MM.1S (cell line): ENCODE measurements around the gene HPCAL1.

ENCODE experiments used
- DNase-seq: peaks from one replicate; pipeline ENCODE4 v3.0.0-alpha.2; 2015
- H2AFZ ChIP-seq: fragments of 300-600 bp; sonication (generic); 2 replicates; pipeline ENCODE4 v1.6.0; 2016; ENCODE audit warnings: antibody characterized with exemption, low read length
- H3F3A ChIP-seq: fragments of 300-600 bp; sonication (generic); 2 replicates; pipeline ENCODE4 v1.6.1; 2016; ENCODE audit warnings: mild to moderate bottlenecking, antibody characterized with exemption, low read length, moderate library complexity, mixed read lengths; ENCODE audit not compliant: insufficient read depth
- H3K27ac ChIP-seq: fragments of 300-600 bp; sonication (generic); 2 replicates; pipeline ENCODE4 v1.5.1; 2016; ENCODE audit warnings: mild to moderate bottlenecking, low read length
- H3K27me3 ChIP-seq: fragments of 300-600 bp; sonication (generic); replicated peaks from 2 replicates; pipeline ENCODE4 v1.6.0; 2016; ENCODE audit warnings: low read length; ENCODE audit not compliant: insufficient read depth
- H3K36me3 ChIP-seq: fragments of 300-600 bp; sonication (generic); replicated peaks from 2 replicates; pipeline ENCODE4 v1.6.1; 2016; ENCODE audit warnings: mild to moderate bottlenecking, low read length, mixed read lengths; ENCODE audit not compliant: insufficient read depth
- H3K4me1 ChIP-seq: fragments of 300-600 bp; sonication (generic); 2 replicates; pipeline ENCODE4 v1.6.1; 2016; ENCODE audit warnings: low read length, mixed read lengths
- H3K4me2 ChIP-seq: fragments of 300-600 bp; sonication (generic); 2 replicates; pipeline ENCODE4 v1.6.0; 2016; ENCODE audit warnings: low read depth, low read length
- H3K4me3 ChIP-seq: fragments of 300-600 bp; sonication (generic); 2 replicates; pipeline ENCODE4 v1.5.1; 2016; ENCODE audit warnings: low read length, mixed read lengths
- H3K79me2 ChIP-seq: fragments of 300-600 bp; sonication (generic); 2 replicates; pipeline ENCODE4 v1.6.1; 2016; ENCODE audit warnings: mixed run types, low read length, mixed read lengths
- H3K9ac ChIP-seq: fragments of 300-600 bp; sonication (generic); 2 replicates; pipeline ENCODE4 v1.6.1; 2016; ENCODE audit warnings: low read length, mixed read lengths
- H3K9me2 ChIP-seq: fragments of 300-600 bp; sonication (generic); replicated peaks from 2 replicates; pipeline ENCODE4 v1.6.1; 2016; ENCODE audit warnings: mild to moderate bottlenecking, low read length, mixed read lengths; ENCODE audit not compliant: insufficient read depth
- H3K9me3 ChIP-seq: fragments of 300-600 bp; sonication (generic); replicated peaks from 2 replicates; pipeline ENCODE4 v1.6.1; 2016; ENCODE audit warnings: mild to moderate bottlenecking, low read length, mixed read lengths; ENCODE audit not compliant: insufficient read depth
- H4K20me1 ChIP-seq: fragments of 300-600 bp; sonication (generic); 2 replicates; pipeline ENCODE4 v1.6.1; 2016; ENCODE audit warnings: mild to moderate bottlenecking, low read length, moderate library complexity, mixed read lengths; ENCODE audit not compliant: insufficient read depth
- CTCF ChIP-seq: fragments of 300-600 bp; sonication (generic); IDR thresholded peaks from 2 replicates; pipeline ENCODE4 v1.5.1; 2016; ENCODE audit warnings: antibody characterized with exemption, low read length, mixed read lengths
- EZH2 ChIP-seq: fragments of 300-600 bp; sonication (generic); optimal IDR thresholded peaks from 2 replicates; pipeline ENCODE3; 2017; ENCODE audit warnings: low read depth, mild to moderate bottlenecking, antibody characterized with exemption, low read length, mixed read lengths
- EZH2phosphoT487 ChIP-seq: fragments of 300-600 bp; sonication (generic); IDR thresholded peaks from 2 replicates; pipeline ENCODE4 v1.6.1; 2018; ENCODE audit warnings: antibody characterized with exemption, low read length

Gene HPCAL1

GRCh38 chr2:10300997-10301940 is 1.4 kb upstream of the HPCAL1 start:
- Histone ChIP-seq H3F3A (peaks cover 20% of the 10 kb centered on the region), H4K20me1 (peaks cover 6% of the 10 kb centered on the region; the same call in 1 of the 2 replicates), H3K4me1 (0 out of 2 replicates have a peak, but pooled peaks cover 4% of the 10 kb centered on the region), H3K9me2 (no peaks in the 10 kb centered on the region), H3K4me2 (peak overlapping the region; percentile 92; the same call in 1 of the 2 replicates), H3K36me3 (no peaks in the 10 kb centered on the region), H3K9me3 (no peaks in the 10 kb centered on the region), H3K79me2 (peaks cover 33% of the 10 kb centered on the region), H3K9ac (no peak overlapping the region), H3K27me3 (no peaks in the 10 kb centered on the region), H2AFZ (no peak overlapping the region), H3K4me3 (peak overlapping the region; percentile 75; the same call in 1 of the 2 replicates), H3K27ac (no peak overlapping the region)
- DNase-seq, result no peak
- TF ChIP-seq CTCF, result no peak
- TF ChIP-seq EZH2phosphoT487, result no peak
- no peak for TF ChIP-seq EZH2

- TF ChIP-seq CTCF (no peak), EZH2 (no peak), EZH2phosphoT487 (no peak)
Measured at GRCh38 chr2:10301941-10302478, 694 bp upstream of the HPCAL1 start.

GRCh38 chr2:10303181-10303693 is 533 bp downstream of the HPCAL1 start:
- H3K9ac ChIP-seq, result peak overlapping the region; percentile 74
- H3K36me3 ChIP-seq, result no peaks in the 10 kb centered on the region
- H3K27me3 ChIP-seq, result no peaks in the 10 kb centered on the region
- peak overlapping the region; percentile 87 for H3K4me3 ChIP-seq
- H3K9me2 ChIP-seq, result no peaks in the 10 kb centered on the region
- H3K4me1 ChIP-seq, result 0 out of 2 replicates have a peak, but pooled peaks cover 4% of the 10 kb centered on the region
- no peak for DNase-seq
- H3K9me3 ChIP-seq, result no peaks in the 10 kb centered on the region
- H4K20me1 ChIP-seq, result peaks cover 15% of the 10 kb centered on the region; the same call in 1 of the 2 replicates
- peak overlapping the region; percentile 63; the same call in 1 of the 2 replicates for H3K27ac ChIP-seq
- H2AFZ ChIP-seq, result peak overlapping the region; percentile 55; the same call in 1 of the 2 replicates
- peaks cover 20% of the 10 kb centered on the region for H3F3A ChIP-seq
- peaks cover 53% of the 10 kb centered on the region for H3K79me2 ChIP-seq
- H3K4me2 ChIP-seq, result peak overlapping the region; percentile 99
- TF ChIP-seq CTCF (no peak), EZH2phosphoT487 (no peak), EZH2 (no peak)

More at GRCh38 chr2:10301941-10302478, 694 bp upstream of the HPCAL1 start:
- Histone ChIP-seq H2AFZ (peak overlapping the region; percentile 87), H3K9me2 (no peaks in the 10 kb centered on the region), H3K4me1 (0 out of 2 replicates have a peak, but pooled peaks cover 4% of the 10 kb centered on the region), H3K79me2 (peaks cover 40% of the 10 kb centered on the region), H3K4me2 (peak overlapping the region; percentile 92), H3K9me3 (no peaks in the 10 kb centered on the region), H3F3A (peaks cover 20% of the 10 kb centered on the region), H3K4me3 (peak overlapping the region; percentile 75), H4K20me1 (peaks cover 10% of the 10 kb centered on the region; the same call in 1 of the 2 replicates), H3K27me3 (no peaks in the 10 kb centered on the region), H3K27ac (peak overlapping the region; percentile 48; the same call in 1 of the 2 replicates), H3K9ac (peak overlapping the region; percentile 71), H3K36me3 (no peaks in the 10 kb centered on the region)
- DNase-seq, result no peak
